GM23338 (cell line): Measurements from ENCODE around the gene SAC3D1. TPM values are rescaled to one million over a fixed set of nuclear protein-coding genes. Genes with fewer than 3 reads are reported as not detected.

Experiments used
- ATAC-seq: fragments of 200-7000 bp; cut with Tn5 transposase; 3 replicates; pipeline ENCODE4 v1.9.1; 2020
- DNase-seq: peaks from one replicate; pipeline ENCODE4 v3.0.0-alpha.2; 2015; ENCODE audit warnings: low spot score
- H2AFZ ChIP-seq: fragments of 200-600 bp; sonication (generic); 2 replicates; pipeline ENCODE4 v1.8.0; 2016; ENCODE audit warnings: antibody characterized with exemption, mild to moderate bottlenecking, moderate library complexity
- H3F3A ChIP-seq: fragments of 200-600 bp; sonication (generic); replicated peaks from 2 replicates; pipeline ENCODE4 v1.8.0; 2017; ENCODE audit warnings: antibody characterized with exemption, mixed run types, low read depth
- H3K27ac ChIP-seq: fragments of 200-600 bp; sonication (generic); 2 replicates; pipeline ENCODE4 v1.6.1; 2016; ENCODE audit warnings: low read depth
- H3K27me3 ChIP-seq: fragments of 200-600 bp; sonication (generic); 2 replicates; pipeline ENCODE4 v1.8.0; 2016; ENCODE audit warnings: mild to moderate bottlenecking, mixed run types, moderate library complexity; ENCODE audit not compliant: insufficient read depth
- H3K36me3 ChIP-seq: fragments of 200-600 bp; sonication (generic); 2 replicates; pipeline ENCODE4 v1.8.0; 2016; ENCODE audit warnings: mild to moderate bottlenecking; ENCODE audit not compliant: insufficient read depth
- H3K4me1 ChIP-seq: fragments of 200-600 bp; sonication (generic); 2 replicates; pipeline ENCODE4 v1.8.0; 2016; ENCODE audit warnings: mild to moderate bottlenecking, moderate library complexity; ENCODE audit not compliant: insufficient read depth
- H3K4me2 ChIP-seq: fragments of 200-600 bp; sonication (generic); 2 replicates; pipeline ENCODE4 v1.7.1; 2017; ENCODE audit warnings: mixed run types
- H3K4me3 ChIP-seq: fragments of 200-600 bp; sonication (generic); 2 replicates; pipeline ENCODE4 v1.6.1; 2016; ENCODE audit warnings: mixed run types
- H3K79me2 ChIP-seq: fragments of 200-600 bp; sonication (generic); replicated peaks from 2 replicates; pipeline ENCODE4 v1.8.0; 2017; ENCODE audit warnings: mild to moderate bottlenecking; ENCODE audit not compliant: insufficient read depth
- H3K9me2 ChIP-seq: fragments of 200-600 bp; sonication (generic); 2 replicates; pipeline ENCODE4 v1.8.0; 2017; ENCODE audit not compliant: insufficient read depth
- H4K20me1 ChIP-seq: fragments of 200-600 bp; sonication (generic); replicated peaks from 2 replicates; pipeline ENCODE4 v1.8.0; 2017; ENCODE audit warnings: mild to moderate bottlenecking; ENCODE audit not compliant: insufficient read depth
- H3K27ac Mint-ChIP-seq: 2 replicates; pipeline ENCODE4 v1.8.0; 2020; ENCODE audit warnings: inconsistent platforms, mild to moderate bottlenecking, moderate library complexity, mixed read lengths
- H3K27me3 Mint-ChIP-seq: 3 replicates; pipeline ENCODE4 v1.8.0; 2022; ENCODE audit warnings: low read depth, mild to moderate bottlenecking, moderate library complexity, mixed read lengths, inconsistent platforms; ENCODE audit not compliant: insufficient read depth, poor library complexity
- H3K36me3 Mint-ChIP-seq: 3 replicates; pipeline ENCODE4 v1.8.0; 2021; ENCODE audit warnings: low read depth, mild to moderate bottlenecking, inconsistent platforms, moderate library complexity, mixed read lengths
- H3K4me1 Mint-ChIP-seq: 3 replicates; pipeline ENCODE4 v1.8.0; 2020; ENCODE audit warnings: mild to moderate bottlenecking, inconsistent platforms, mixed read lengths
- H3K4me3 Mint-ChIP-seq: 3 replicates; pipeline ENCODE4 v1.8.0; 2021; ENCODE audit warnings: moderate library complexity, mild to moderate bottlenecking, inconsistent platforms, mixed read lengths
- H3K9me3 Mint-ChIP-seq: 3 replicates; pipeline ENCODE4 v1.8.0; 2020; ENCODE audit warnings: moderate library complexity, mild to moderate bottlenecking, inconsistent platforms, mixed read lengths
- CREB1 ChIP-seq: fragments of 250-450 bp; sonication (Bioruptor Pico); IDR thresholded peaks from 2 replicates; pipeline ENCODE4 v1.5.0; 2020; ENCODE audit warnings: low read depth, mild to moderate bottlenecking, moderate library complexity
- REST ChIP-seq: IDR thresholded peaks from one replicate; pipeline ENCODE4 v1.6.1; 2018; ENCODE audit warnings: antibody characterized with exemption; ENCODE audit not compliant: unreplicated experiment
- ZNF114 ChIP-seq: fragments of 250-450 bp; sonication (Bioruptor Pico); IDR thresholded peaks from 2 replicates; pipeline ENCODE4 v1.5.0; 2020; ENCODE audit warnings: mild to moderate bottlenecking, moderate library complexity
- polyA plus RNA-seq: library from polyadenylated mRNA; unstranded; fragments of >200 nt; fragmentation: Nextera tagmentation; extraction: Ambion mirVana; gene quantifications from 2 replicates; pipeline ENCODE4 v1.2.1, GENCODE V29; 2016
- total RNA-seq: library from RNA; depleted of rRNA; stranded (reverse); fragments of >200 nt; shearing (Covaris generic); gene quantifications from 2 replicates; pipeline ENCODE4 v1.2.3, GENCODE V29; 2014
- TF ChIP-seq, protein P1 (sequence below), 2 experiments: fragments of 200-600 bp in 1 of 2; sonication (generic) in 1 of 2; conservative IDR thresholded peaks; 2 replicates each; pipeline versions ENCODE4 v1.5.1 to v1.6.1; 2016 to 2017; ENCODE audit warnings: antibody characterized with exemption in 2 of 2, low read depth in 2 of 2, mild to moderate bottlenecking in 2 of 2, moderate library complexity in 1 of 2
- TF ChIP-seq, protein P2 (sequence below): fragments of 250-450 bp; sonication (Bioruptor Pico); IDR thresholded peaks from 2 replicates; pipeline ENCODE4 v1.5.0; 2020; ENCODE audit warnings: mild to moderate bottlenecking, moderate library complexity

The SAC3D1 gene
- total and polyA plus RNA-seq, 2 experiments from 2014 or later: 21.6 to 30.3 TPM

- DNase-seq (peak; percentile 17), ATAC-seq (peak; percentile 4; the same call in 2 of the 3 replicates)
- Mint-ChIP-seq H3K27ac (peak overlapping the region; percentile 99), H3K4me1 (peaks cover 24% of the 10 kb centered on the region), H3K36me3 (peaks cover 45% of the 10 kb centered on the region), H3K4me3 (peak overlapping the region; percentile 100), H3K9me3 (no peaks in the 10 kb centered on the region; the same call in 2 of the 3 replicates), H3K27me3 (peaks cover 8% of the 10 kb centered on the region)
- Histone ChIP-seq H3K79me2 (peaks cover 51% of the 10 kb centered on the region), H3F3A (peaks cover 29% of the 10 kb centered on the region; the same call in 1 of the 2 replicates), H2AFZ (peak overlapping the region; percentile 91), H3K9me2 (no peaks in the 10 kb centered on the region), H3K27ac (peak overlapping the region; percentile 96), H4K20me1 (peaks cover 35% of the 10 kb centered on the region), H3K36me3 (peaks cover 9% of the 10 kb centered on the region), H3K4me2 (peak overlapping the region; percentile 96), H3K27me3 (no peaks in the 10 kb centered on the region), H3K4me1 (peaks cover 8% of the 10 kb centered on the region; the same call in 1 of the 2 replicates), H3K4me3 (peak overlapping the region; percentile 93)
- TF ChIP-seq CREB1 (CRISPR knock-in tag) (no peak), REST (no peak), ZNF114 (no peak)
- TF ChIP-seq, protein P1, sequence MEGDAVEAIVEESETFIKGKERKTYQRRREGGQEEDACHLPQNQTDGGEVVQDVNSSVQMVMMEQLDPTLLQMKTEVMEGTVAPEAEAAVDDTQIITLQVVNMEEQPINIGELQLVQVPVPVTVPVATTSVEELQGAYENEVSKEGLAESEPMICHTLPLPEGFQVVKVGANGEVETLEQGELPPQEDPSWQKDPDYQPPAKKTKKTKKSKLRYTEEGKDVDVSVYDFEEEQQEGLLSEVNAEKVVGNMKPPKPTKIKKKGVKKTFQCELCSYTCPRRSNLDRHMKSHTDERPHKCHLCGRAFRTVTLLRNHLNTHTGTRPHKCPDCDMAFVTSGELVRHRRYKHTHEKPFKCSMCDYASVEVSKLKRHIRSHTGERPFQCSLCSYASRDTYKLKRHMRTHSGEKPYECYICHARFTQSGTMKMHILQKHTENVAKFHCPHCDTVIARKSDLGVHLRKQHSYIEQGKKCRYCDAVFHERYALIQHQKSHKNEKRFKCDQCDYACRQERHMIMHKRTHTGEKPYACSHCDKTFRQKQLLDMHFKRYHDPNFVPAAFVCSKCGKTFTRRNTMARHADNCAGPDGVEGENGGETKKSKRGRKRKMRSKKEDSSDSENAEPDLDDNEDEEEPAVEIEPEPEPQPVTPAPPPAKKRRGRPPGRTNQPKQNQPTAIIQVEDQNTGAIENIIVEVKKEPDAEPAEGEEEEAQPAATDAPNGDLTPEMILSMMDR (conservative IDR thresholded peaks at IDR 0.05; ENCODE audit: low read depth in 2 of 2): 0 out of 4 replicates have a peak, but pooled peaks of 1 of the 2 experiments have one; percentile 7
- TF ChIP-seq, protein P2, sequence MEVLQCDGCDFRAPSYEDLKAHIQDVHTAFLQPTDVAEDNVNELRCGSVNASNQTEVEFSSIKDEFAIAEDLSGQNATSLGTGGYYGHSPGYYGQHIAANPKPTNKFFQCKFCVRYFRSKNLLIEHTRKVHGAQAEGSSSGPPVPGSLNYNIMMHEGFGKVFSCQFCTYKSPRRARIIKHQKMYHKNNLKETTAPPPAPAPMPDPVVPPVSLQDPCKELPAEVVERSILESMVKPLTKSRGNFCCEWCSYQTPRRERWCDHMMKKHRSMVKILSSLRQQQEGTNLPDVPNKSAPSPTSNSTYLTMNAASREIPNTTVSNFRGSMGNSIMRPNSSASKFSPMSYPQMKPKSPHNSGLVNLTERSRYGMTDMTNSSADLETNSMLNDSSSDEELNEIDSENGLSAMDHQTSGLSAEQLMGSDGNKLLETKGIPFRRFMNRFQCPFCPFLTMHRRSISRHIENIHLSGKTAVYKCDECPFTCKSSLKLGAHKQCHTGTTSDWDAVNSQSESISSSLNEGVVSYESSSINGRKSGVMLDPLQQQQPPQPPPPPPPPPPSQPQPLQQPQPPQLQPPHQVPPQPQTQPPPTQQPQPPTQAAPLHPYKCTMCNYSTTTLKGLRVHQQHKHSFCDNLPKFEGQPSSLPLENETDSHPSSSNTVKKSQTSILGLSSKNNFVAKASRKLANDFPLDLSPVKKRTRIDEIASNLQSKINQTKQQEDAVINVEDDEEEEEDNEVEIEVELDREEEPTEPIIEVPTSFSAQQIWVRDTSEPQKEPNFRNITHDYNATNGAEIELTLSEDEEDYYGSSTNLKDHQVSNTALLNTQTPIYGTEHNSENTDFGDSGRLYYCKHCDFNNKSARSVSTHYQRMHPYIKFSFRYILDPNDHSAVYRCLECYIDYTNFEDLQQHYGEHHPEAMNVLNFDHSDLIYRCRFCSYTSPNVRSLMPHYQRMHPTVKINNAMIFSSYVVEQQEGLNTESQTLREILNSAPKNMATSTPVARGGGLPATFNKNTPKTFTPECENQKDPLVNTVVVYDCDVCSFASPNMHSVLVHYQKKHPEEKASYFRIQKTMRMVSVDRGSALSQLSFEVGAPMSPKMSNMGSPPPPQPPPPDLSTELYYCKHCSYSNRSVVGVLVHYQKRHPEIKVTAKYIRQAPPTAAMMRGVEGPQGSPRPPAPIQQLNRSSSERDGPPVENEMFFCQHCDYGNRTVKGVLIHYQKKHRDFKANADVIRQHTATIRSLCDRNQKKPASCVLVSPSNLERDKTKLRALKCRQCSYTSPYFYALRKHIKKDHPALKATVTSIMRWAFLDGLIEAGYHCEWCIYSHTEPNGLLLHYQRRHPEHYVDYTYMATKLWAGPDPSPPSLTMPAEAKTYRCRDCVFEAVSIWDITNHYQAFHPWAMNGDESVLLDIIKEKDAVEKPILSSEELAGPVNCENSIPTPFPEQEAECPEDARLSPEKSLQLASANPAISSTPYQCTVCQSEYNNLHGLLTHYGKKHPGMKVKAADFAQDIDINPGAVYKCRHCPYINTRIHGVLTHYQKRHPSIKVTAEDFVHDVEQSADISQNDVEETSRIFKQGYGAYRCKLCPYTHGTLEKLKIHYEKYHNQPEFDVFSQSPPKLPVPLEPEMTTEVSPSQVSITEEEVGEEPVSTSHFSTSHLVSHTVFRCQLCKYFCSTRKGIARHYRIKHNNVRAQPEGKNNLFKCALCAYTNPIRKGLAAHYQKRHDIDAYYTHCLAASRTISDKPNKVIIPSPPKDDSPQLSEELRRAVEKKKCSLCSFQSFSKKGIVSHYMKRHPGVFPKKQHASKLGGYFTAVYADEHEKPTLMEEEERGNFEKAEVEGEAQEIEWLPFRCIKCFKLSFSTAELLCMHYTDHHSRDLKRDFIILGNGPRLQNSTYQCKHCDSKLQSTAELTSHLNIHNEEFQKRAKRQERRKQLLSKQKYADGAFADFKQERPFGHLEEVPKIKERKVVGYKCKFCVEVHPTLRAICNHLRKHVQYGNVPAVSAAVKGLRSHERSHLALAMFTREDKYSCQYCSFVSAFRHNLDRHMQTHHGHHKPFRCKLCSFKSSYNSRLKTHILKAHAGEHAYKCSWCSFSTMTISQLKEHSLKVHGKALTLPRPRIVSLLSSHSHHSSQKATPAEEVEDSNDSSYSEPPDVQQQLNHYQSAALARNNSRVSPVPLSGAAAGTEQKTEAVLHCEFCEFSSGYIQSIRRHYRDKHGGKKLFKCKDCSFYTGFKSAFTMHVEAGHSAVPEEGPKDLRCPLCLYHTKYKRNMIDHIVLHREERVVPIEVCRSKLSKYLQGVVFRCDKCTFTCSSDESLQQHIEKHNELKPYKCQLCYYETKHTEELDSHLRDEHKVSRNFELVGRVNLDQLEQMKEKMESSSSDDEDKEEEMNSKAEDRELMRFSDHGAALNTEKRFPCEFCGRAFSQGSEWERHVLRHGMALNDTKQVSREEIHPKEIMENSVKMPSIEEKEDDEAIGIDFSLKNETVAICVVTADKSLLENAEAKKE: no peak
Observed at GRCh38 chr11:65083134-65083833, 42.3 kb downstream of the SAC3D1 start.
